ENCODE data around the gene SGMS1.

DNA sequence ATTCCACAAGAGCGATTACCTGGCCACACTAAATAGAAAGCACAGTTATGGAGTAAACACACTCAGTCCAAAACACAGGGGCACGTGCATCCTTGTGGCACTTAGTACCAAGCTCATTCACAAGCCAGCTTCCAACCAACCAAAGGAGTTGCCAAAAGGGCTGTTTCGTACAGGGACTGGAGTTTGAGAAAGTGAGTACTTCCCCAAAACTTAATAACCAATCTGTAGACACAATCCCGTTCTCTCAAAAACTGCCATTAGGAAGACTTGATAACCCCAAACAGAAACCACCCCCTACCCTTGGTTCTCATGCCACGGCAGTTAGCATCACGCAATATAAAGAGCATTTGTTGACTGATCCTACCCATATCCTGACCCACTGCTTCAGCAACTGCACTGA lies 206.3 kb downstream of the SGMS1 start:
- no peak for TF ChIP-seq CTCF (IDR thresholded peaks at IDR 0.05; ENCODE audit: low read depth, low read length, poor library complexity, severe bottlenecking)
- TF ChIP-seq EZH2phosphoT487 (IDR thresholded peaks at IDR 0.05; ENCODE audit: borderline replicate concordance, low read length) = no peak

Data from DOHH2 (cell line).